ENCODE data around the gene UBL4B.

Gene UBL4B

GRCh38 chr1:110064576-110065337 lies 47.5 kb upstream of the UBL4B start:
- Histone ChIP-seq H3K9ac (ENCODE audit: low read length) (no peak overlapping the region), H3K36me3 (ENCODE audit: low read length) (no peaks in the 10 kb centered on the region), H4K20me1 (ENCODE audit: low read depth, low read length) (no peaks in the 10 kb centered on the region), H3K79me2 (ENCODE audit: insufficient read depth, low read length) (no peaks in the 10 kb centered on the region), H3F3A (ENCODE audit: insufficient read depth) (no peaks in the 10 kb centered on the region), H2AFZ (ENCODE audit: low read depth, low read length, severe bottlenecking) (no peak overlapping the region), H3K4me3 (ENCODE audit: insufficient read depth, low read length, poor library complexity, severe bottlenecking) (no peak overlapping the region), H3K27ac (ENCODE audit: low read depth, low read length) (no peak overlapping the region), H3K27me3 (ENCODE audit: low read length) (no peaks in the 10 kb centered on the region), H3K9me3 (ENCODE audit: insufficient read depth, low read length) (no peaks in the 10 kb centered on the region), H3K4me2 (ENCODE audit: low read depth, low read length, poor library complexity, severe bottlenecking) (no peak overlapping the region), H3K9me2 (replicated peaks; ENCODE audit: insufficient read depth, low read length) (no peaks in the 10 kb centered on the region)
- no peak for TF ChIP-seq CTCF (IDR thresholded peaks at IDR 0.05; ENCODE audit: insufficient read depth, low read length, poor library complexity, severe bottlenecking)
- TF ChIP-seq EZH2phosphoT487 (conservative IDR thresholded peaks at IDR 0.05; ENCODE audit: low read length), result no peak

GRCh38 chr1:110065841-110066240 lies 46.4 kb upstream of the UBL4B start:
- Histone ChIP-seq H2AFZ (ENCODE audit: low read depth, low read length, severe bottlenecking) (no peak overlapping the region), H3K27me3 (ENCODE audit: low read length) (no peaks in the 10 kb centered on the region), H3K79me2 (ENCODE audit: insufficient read depth, low read length) (no peaks in the 10 kb centered on the region), H3K4me3 (ENCODE audit: insufficient read depth, low read length, poor library complexity, severe bottlenecking) (no peak overlapping the region), H3K4me2 (ENCODE audit: low read depth, low read length, poor library complexity, severe bottlenecking) (no peak overlapping the region), H3K9me2 (replicated peaks; ENCODE audit: insufficient read depth, low read length) (no peaks in the 10 kb centered on the region), H3K9ac (ENCODE audit: low read length) (no peak overlapping the region), H3K36me3 (ENCODE audit: low read length) (no peaks in the 10 kb centered on the region), H4K20me1 (ENCODE audit: low read depth, low read length) (no peaks in the 10 kb centered on the region), H3K27ac (ENCODE audit: low read depth, low read length) (no peak overlapping the region), H3F3A (ENCODE audit: insufficient read depth) (no peaks in the 10 kb centered on the region), H3K9me3 (ENCODE audit: insufficient read depth, low read length) (no peaks in the 10 kb centered on the region)
- TF ChIP-seq EZH2phosphoT487 (conservative IDR thresholded peaks at IDR 0.05; ENCODE audit: low read length) (no peak), CTCF (IDR thresholded peaks at IDR 0.05; ENCODE audit: insufficient read depth, low read length, poor library complexity, severe bottlenecking) (no peak)

- no peak overlapping the region for H3K27ac ChIP-seq (ENCODE audit: low read depth, low read length)
- no peak overlapping the region for H3K4me3 ChIP-seq (ENCODE audit: insufficient read depth, low read length, poor library complexity, severe bottlenecking)
- no peak overlapping the region for H3K4me2 ChIP-seq (ENCODE audit: low read depth, low read length, poor library complexity, severe bottlenecking)
- H3K79me2 ChIP-seq (ENCODE audit: insufficient read depth, low read length), result no peaks in the 10 kb centered on the region
- H2AFZ ChIP-seq (ENCODE audit: low read depth, low read length, severe bottlenecking), result no peak overlapping the region
- H3F3A ChIP-seq (ENCODE audit: insufficient read depth), result no peaks in the 10 kb centered on the region
- H3K9ac ChIP-seq (ENCODE audit: low read length), result no peak overlapping the region
- H3K27me3 ChIP-seq (ENCODE audit: low read length), result no peaks in the 10 kb centered on the region
- H3K36me3 ChIP-seq (ENCODE audit: low read length), result no peaks in the 10 kb centered on the region
- no peaks in the 10 kb centered on the region for H4K20me1 ChIP-seq (ENCODE audit: low read depth, low read length)
- no peaks in the 10 kb centered on the region for H3K9me2 ChIP-seq (replicated peaks; ENCODE audit: insufficient read depth, low read length)
- no peak for TF ChIP-seq EZH2phosphoT487 (conservative IDR thresholded peaks at IDR 0.05; ENCODE audit: low read length)
- no peak for TF ChIP-seq CTCF (IDR thresholded peaks at IDR 0.05; ENCODE audit: insufficient read depth, low read length, poor library complexity, severe bottlenecking)
- no peaks in the 10 kb centered on the region for H3K9me3 ChIP-seq (ENCODE audit: insufficient read depth, low read length)
Measured at GRCh38 chr1:110067479-110067892, 44.8 kb upstream of the UBL4B start.

Measured in SU-DHL-6 (cell line).